Calu3 (cell line): ENCODE results near the gene LINGO1. TPM values are rescaled to one million over a fixed set of nuclear protein-coding genes. Genes with fewer than 3 reads are reported as not detected.

ENCODE experiments used
- BruUV-seq: library from RNA; stranded (reverse); fragments of 400-500 nt; replicated peaks from 2 replicates; lab custom pipeline; 2021; lab: Mats Ljungman, UMichigan
- CTCF ChIA-PET: fragments of 300-600 bp; sonication (Branson Sonifier 250); formaldehyde crosslinking; loops from one replicate; lab custom pipeline; 2022; ENCODE audit warnings: antibody characterized with exemption; lab: Charles Lee
- DNase-seq: peaks from one replicate; pipeline ENCODE4 v3.0.0; 2022
- H3K27ac Mint-ChIP-seq: one replicate; pipeline ENCODE4 v1.8.0; 2022; ENCODE audit warnings: mixed read lengths; ENCODE audit not compliant: unreplicated experiment
- H3K27me3 Mint-ChIP-seq: one replicate; pipeline ENCODE4 v1.8.0; 2022; ENCODE audit warnings: mixed read lengths; ENCODE audit not compliant: unreplicated experiment
- H3K36me3 Mint-ChIP-seq: one replicate; pipeline ENCODE4 v1.8.0; 2022; ENCODE audit warnings: mild to moderate bottlenecking, moderate library complexity, mixed read lengths; ENCODE audit not compliant: insufficient read depth, unreplicated experiment
- H3K4me1 Mint-ChIP-seq: one replicate; pipeline ENCODE4 v1.8.0; 2022; ENCODE audit warnings: mild to moderate bottlenecking, low read depth, mixed read lengths; ENCODE audit not compliant: unreplicated experiment
- H3K4me3 Mint-ChIP-seq: one replicate; pipeline ENCODE4 v1.8.0; 2022; ENCODE audit warnings: mild to moderate bottlenecking, low read depth, moderate library complexity, mixed read lengths; ENCODE audit not compliant: unreplicated experiment
- H3K9me3 Mint-ChIP-seq: one replicate; pipeline ENCODE4 v1.8.0; 2022; ENCODE audit warnings: low read depth, mixed read lengths; ENCODE audit not compliant: unreplicated experiment
- CTCF ChIP-seq: fragments of 200-600 bp; IDR thresholded peaks from one replicate; pipeline ENCODE4 v1.8.0; 2022; ENCODE audit warnings: antibody characterized with exemption; ENCODE audit not compliant: unreplicated experiment
- intact Hi-C: fragments of 100-400 bp; cut with micrococcal nuclease; formaldehyde crosslinking; loops from one replicate; pipeline ENCODE4 v1.10.0; 2022; ENCODE audit not compliant: unreplicated experiment
- total RNA-seq: library from RNA; stranded (reverse); gene quantifications from 2 replicates; pipeline ENCODE4 v1.2.3, GENCODE V29; 2022

LINGO1 gene
- total RNA-seq, 1 experiment from 2014 or later = not detected

- H3K27ac Mint-ChIP-seq = no peak overlapping the region
- no peak overlapping the region for H3K4me3 Mint-ChIP-seq
- H3K4me1 Mint-ChIP-seq = no peaks in the 10 kb centered on the region
- no peaks in the 10 kb centered on the region for H3K36me3 Mint-ChIP-seq
- peaks cover 65% of the 10 kb centered on the region for H3K27me3 Mint-ChIP-seq
- CTCF ChIA-PET = no interaction called here
- intact Hi-C loops = no loop called here
- no peaks in the 10 kb centered on the region for H3K9me3 Mint-ChIP-seq
- TF ChIP-seq CTCF = no peak
- DNase-seq = no peak
- no TSS peak for BruUV-seq
Measured at GRCh38 chr15:77606142-77607034, 26.3 kb downstream of the LINGO1 start.

- no peaks in the 10 kb centered on the region for H3K4me1 Mint-ChIP-seq
- no peak overlapping the region for H3K4me3 Mint-ChIP-seq
- no peak overlapping the region for H3K27ac Mint-ChIP-seq
- intact Hi-C loops = no loop called here
- no peak for DNase-seq
- no peak for TF ChIP-seq CTCF
- peaks cover 72% of the 10 kb centered on the region for H3K27me3 Mint-ChIP-seq
- no peaks in the 10 kb centered on the region for H3K9me3 Mint-ChIP-seq
- CTCF ChIA-PET = no interaction called here
- BruUV-seq = no TSS peak
- no peaks in the 10 kb centered on the region for H3K36me3 Mint-ChIP-seq
Measured at GRCh38 chr15:77605547-77605946, 27.2 kb downstream of the LINGO1 start.

GRCh38 chr15:77604973-77605372, 27.7 kb downstream of the LINGO1 start:
- H3K27me3 Mint-ChIP-seq = peaks cover 70% of the 10 kb centered on the region
- CTCF ChIA-PET = no interaction called here
- H3K9me3 Mint-ChIP-seq = no peaks in the 10 kb centered on the region
- no peaks in the 10 kb centered on the region for H3K4me1 Mint-ChIP-seq
- intact Hi-C loops = no loop called here
- BruUV-seq = no TSS peak
- H3K4me3 Mint-ChIP-seq = no peak overlapping the region
- no peak overlapping the region for H3K27ac Mint-ChIP-seq
- TF ChIP-seq CTCF = no peak
- no peak for DNase-seq
- no peaks in the 10 kb centered on the region for H3K36me3 Mint-ChIP-seq

- DNase-seq = no peak
- H3K9me3 Mint-ChIP-seq = no peaks in the 10 kb centered on the region
- no TSS peak for BruUV-seq
- H3K27ac Mint-ChIP-seq = no peak overlapping the region
- no peak overlapping the region for H3K4me3 Mint-ChIP-seq
- intact Hi-C loops = no loop called here
- TF ChIP-seq CTCF = no peak
- peaks cover 62% of the 10 kb centered on the region for H3K27me3 Mint-ChIP-seq
- no peaks in the 10 kb centered on the region for H3K36me3 Mint-ChIP-seq
- no peaks in the 10 kb centered on the region for H3K4me1 Mint-ChIP-seq
- CTCF ChIA-PET = no interaction called here
Measured at GRCh38 chr15:77603611-77604336, 28.9 kb downstream of the LINGO1 start.
